Measurements from ENCODE around the gene TWIST2.

DNA sequence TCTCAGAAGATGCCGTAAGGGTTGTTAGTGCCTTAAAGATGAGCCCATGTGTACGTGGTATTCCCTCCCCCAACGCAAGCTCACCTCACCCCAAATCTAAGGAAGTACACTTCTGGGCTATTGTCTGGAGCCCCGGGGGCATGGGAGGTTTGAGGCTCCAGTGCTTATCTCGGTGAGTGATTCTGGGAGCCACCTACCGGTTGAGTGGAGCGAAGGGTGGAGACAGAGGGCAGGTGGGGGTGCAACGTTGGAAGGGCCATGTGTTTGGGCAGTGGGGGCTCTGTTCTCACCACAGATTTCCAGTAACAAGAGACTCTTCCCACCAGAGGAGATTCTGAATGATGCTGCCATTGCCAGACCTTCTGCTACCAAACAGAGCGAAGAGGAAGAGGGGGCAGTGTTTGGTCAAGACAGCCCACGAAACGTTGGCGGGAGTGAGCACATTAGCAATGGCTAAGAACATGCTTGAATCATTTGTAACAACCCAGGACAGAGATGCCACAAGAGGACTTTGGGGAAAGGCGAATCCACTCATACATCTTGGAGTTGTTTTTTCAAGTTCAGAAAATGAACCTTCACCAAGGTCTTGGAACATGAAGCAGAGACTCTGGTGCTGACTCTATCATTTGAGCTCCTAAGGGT, 38.7 kb downstream of the TWIST2 start:
- TF ChIP-seq, protein P1, sequence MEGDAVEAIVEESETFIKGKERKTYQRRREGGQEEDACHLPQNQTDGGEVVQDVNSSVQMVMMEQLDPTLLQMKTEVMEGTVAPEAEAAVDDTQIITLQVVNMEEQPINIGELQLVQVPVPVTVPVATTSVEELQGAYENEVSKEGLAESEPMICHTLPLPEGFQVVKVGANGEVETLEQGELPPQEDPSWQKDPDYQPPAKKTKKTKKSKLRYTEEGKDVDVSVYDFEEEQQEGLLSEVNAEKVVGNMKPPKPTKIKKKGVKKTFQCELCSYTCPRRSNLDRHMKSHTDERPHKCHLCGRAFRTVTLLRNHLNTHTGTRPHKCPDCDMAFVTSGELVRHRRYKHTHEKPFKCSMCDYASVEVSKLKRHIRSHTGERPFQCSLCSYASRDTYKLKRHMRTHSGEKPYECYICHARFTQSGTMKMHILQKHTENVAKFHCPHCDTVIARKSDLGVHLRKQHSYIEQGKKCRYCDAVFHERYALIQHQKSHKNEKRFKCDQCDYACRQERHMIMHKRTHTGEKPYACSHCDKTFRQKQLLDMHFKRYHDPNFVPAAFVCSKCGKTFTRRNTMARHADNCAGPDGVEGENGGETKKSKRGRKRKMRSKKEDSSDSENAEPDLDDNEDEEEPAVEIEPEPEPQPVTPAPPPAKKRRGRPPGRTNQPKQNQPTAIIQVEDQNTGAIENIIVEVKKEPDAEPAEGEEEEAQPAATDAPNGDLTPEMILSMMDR (IDR thresholded peaks at IDR 0.05) = no peak
- no peak for TF ChIP-seq EP300 (IDR thresholded peaks at IDR 0.05)

Measured in esophagus muscularis mucosa (tissue), 3 donors.